AG09319 (cell line): Measurements from ENCODE around the gene MED4.

Experiments used
- DNase-seq: peaks from one replicate; pipeline ENCODE4 v3.0.0-alpha.2; 2010; ENCODE audit warnings: low read depth; ENCODE audit errors: extremely low read depth
- CTCF ChIP-seq: IDR thresholded peaks from 2 replicates; pipeline ENCODE4 v1.5.1; 2011; ENCODE audit warnings: low read depth, mild to moderate bottlenecking, inconsistent platforms, low read length, moderate library complexity

MED4 gene

GRCh38 chr13:48038761-48039160, 56.1 kb downstream of the MED4 start:
- no peak for DNase-seq

DNA sequence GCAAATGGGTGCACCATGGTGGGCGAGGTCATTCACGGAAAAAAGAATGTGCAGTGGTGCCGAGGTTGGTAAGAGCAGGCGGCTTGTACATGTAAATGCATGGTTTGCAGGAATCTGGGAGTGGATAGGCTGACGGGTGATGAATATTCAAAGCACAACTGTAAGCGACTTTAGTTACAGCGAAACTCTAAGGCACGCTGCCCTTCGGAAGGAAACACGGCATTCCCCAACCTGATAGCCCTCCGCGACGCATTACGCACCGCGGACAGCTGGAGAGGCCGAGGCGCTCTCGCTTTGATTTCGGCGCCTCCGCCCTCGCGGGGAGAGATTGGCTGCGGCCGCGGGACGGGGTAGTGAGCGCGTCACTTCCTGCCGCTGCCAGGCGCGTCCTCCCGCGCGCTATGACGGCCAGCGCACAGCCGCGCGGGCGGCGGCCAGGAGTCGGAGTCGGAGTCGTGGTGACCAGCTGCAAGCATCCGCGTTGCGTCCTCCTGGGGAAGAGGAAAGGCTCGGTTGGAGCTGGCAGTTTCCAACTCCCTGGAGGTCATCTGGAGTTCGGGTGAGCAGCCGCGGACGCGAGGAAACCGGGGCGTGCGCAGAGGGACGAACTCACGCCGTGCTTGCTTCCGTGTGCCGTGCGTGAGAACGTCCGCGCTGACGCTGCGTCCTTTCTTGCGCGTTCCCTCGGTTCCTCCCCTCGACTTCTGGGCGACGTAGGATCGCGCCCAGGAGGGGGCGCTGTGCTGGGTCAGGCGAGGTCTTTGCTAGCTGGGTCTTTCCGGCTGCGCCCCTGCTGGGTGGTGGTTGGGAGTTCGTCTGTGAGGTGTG, 57.3 kb downstream of the MED4 start, which contains the start of gene NUDT15:
NUDT15 (plus strand) TSS at position 381 of the 828 bp plus-strand sequence; CDS start at position 402, 21 bp downstream.
- DNase-seq: peak; percentile 93
- peak; percentile 98 for TF ChIP-seq CTCF

More at GRCh38 chr13:48038761-48039160, 56.1 kb downstream of the MED4 start:
- TF ChIP-seq CTCF: no peak

- no peak for TF ChIP-seq CTCF
- DNase-seq: no peak
These were observed 65.0 kb downstream of the MED4 start for GRCh38 chr13:48029859-48030258.

GRCh38 chr13:48028066-48028465, 66.8 kb downstream of the MED4 start:
- TF ChIP-seq CTCF: no peak
- no peak for DNase-seq
